Measurements from ENCODE around the gene CMIP.

CMIP gene

DNA sequence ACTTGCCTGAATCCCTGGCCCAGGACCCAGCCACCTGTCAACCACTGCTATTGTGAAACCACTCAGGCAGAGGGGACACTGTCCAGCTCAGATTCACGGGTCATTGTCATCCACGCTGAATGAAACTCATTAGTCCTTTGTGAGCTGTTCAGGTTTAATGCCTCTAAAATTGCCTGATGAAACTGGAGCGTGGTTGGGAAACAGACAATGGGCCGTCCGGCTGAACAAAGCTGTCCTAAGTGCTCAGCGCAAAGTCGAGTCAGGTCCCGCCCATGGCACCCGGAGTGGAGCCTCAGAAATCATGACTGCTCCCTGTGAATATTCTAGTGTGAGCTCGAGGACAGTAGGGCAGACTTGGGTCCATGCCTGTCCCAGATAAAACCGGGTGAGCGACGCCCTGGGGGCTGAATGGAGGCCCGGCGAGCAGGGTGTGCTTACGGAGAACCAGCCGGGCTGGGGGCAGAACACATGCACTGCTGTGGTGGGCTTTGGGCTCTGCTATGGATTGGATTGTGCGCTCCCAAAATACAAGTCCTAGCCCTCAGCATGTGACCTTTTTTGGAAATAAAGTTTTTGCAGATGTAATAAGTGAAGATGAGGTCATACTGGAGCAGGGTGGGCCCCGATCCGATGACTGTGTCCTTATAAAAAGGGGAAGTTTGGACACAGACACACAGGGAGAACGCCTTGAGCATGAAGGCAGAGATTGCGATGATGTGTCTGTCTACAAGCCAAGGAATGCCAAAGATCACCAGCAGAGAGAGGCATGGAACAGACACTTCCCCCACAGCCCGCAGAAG lies 12.9 kb upstream of the CMIP start:
- Histone ChIP-seq H3K9ac (peak overlapping the region in 1 of 11 experiments; percentile 21; a peak in 2 of 22 replicates), H3K27ac (peak overlapping the region in 9 of 11 experiments; percentile 35 to 78 (median 61); a peak in 13 of 22 replicates), H3K27me3 (no peaks in the 10 kb centered on the region), H3K9me3 (replicated peaks in 1 of 11) (peaks cover 0 to 5% (median 0%) of the 10 kb centered on the region in 11 experiments; a peak in 3 of 22 replicates), H3K36me3 (no peaks in the 10 kb centered on the region), H3K4me3 (no peak overlapping the region), H3K4me1 (peaks cover 34 to 47% (median 43%) of the 10 kb centered on the region in 10 experiments), H4K20me1 (no peaks in the 10 kb centered on the region), H3K4me2 (peak overlapping the region; percentile 53 to 88 (median 73))
- no peak for TF ChIP-seq Cebpa-rat (IDR thresholded peaks at IDR 0.05)

DNA sequence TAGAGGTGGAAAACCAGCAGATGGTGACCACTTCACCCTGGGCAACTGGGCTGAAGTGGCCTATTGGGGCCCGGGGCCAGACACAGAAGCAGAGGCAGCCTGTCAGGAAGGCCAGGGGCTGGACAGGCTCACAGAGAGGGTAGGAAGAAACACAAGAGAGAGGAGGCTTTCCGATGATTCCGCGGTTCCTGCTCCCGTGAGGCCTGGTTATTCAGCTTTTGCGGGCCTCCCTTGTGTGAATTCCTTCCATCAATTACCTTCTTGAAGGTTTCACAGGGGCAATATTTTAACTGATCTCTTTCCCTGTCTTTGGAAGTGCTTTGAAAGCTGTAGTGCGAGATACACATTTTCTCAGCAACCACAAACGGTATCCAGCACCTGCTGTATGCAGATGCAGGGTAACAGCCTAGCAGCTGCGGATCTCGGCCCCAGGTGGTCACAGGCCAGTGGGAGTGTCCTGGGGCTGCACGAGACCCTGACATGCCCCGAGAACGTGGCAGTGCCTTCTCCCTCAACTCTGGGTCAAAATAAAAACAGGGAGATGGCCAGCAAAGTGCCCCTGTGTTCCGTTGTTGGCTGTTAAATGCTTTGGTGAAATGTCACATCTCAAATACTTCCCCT lies 11.6 kb upstream of the CMIP start:
- Histone ChIP-seq H3K9ac (peak overlapping the region; percentile 21 to 73 (median 56); a peak in 19 of 22 replicates), H3K4me2 (peak overlapping the region; percentile 53 to 88 (median 73))
- no peak for TF ChIP-seq Cebpa-rat (IDR thresholded peaks at IDR 0.05)

DNA sequence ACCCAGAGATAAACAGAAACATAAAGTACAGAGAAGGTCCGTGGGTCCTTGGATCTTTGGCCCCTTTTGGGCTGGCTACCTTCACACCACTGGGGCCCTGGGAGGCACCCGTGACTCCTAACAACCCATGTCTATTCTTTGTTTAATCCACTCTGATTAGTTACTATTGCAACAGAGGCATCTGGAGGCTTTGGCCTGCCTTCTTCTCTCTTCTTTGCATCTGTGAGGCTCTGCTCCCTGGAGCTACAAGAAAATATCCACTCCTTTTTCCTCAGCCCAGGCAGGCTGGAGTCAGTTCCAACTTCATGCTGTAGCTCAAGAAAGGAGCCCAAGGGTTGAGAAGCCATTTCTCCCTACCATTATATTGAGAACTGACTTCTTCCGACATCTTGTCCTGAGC lies 9.5 kb upstream of the CMIP start:
- no peak for TF ChIP-seq Cebpa-rat (IDR thresholded peaks at IDR 0.05)
- no peak overlapping the region for H3K4me3 ChIP-seq
- H3K4me1 ChIP-seq, result peaks cover 48 to 57% (median 53%) of the 10 kb centered on the region in 10 experiments
- no peaks in the 10 kb centered on the region for H3K36me3 ChIP-seq
- H4K20me1 ChIP-seq, result no peaks in the 10 kb centered on the region
- H3K4me2 ChIP-seq, result peak overlapping the region in 2 of 11 experiments; percentile 1 to 11; a peak in 1 of 22 replicates
- no peak overlapping the region for H3K9ac ChIP-seq
- H3K27ac ChIP-seq, result no peak overlapping the region
- H3K9me3 ChIP-seq (replicated peaks in 1 of 11), result no peaks in the 10 kb centered on the region
- H3K27me3 ChIP-seq, result no peaks in the 10 kb centered on the region

More for the DNA sequence above, 11.6 kb upstream of the CMIP start:
- H3K27ac ChIP-seq, result peak overlapping the region; percentile 18 to 78 (median 60); a peak in 21 of 22 replicates
- H4K20me1 ChIP-seq, result no peaks in the 10 kb centered on the region
- no peaks in the 10 kb centered on the region for H3K36me3 ChIP-seq
- H3K9me3 ChIP-seq (replicated peaks in 1 of 11), result no peaks in the 10 kb centered on the region
- H3K4me3 ChIP-seq, result peak overlapping the region in 1 of 10 experiments; percentile 3; a peak in 1 of 20 replicates
- no peaks in the 10 kb centered on the region for H3K27me3 ChIP-seq
- H3K4me1 ChIP-seq, result peaks cover 44 to 54% (median 52%) of the 10 kb centered on the region in 10 experiments

- H3K4me1 ChIP-seq, result peaks cover 48 to 57% (median 53%) of the 10 kb centered on the region in 10 experiments
- no peaks in the 10 kb centered on the region for H3K36me3 ChIP-seq
- no peak overlapping the region for H3K4me3 ChIP-seq
- no peaks in the 10 kb centered on the region for H3K27me3 ChIP-seq
- no peak overlapping the region for H3K27ac ChIP-seq
- H3K9me3 ChIP-seq (replicated peaks in 1 of 11), result no peaks in the 10 kb centered on the region
- no peak for TF ChIP-seq Cebpa-rat (IDR thresholded peaks at IDR 0.05)
- H4K20me1 ChIP-seq, result no peaks in the 10 kb centered on the region
- no peak overlapping the region for H3K4me2 ChIP-seq
- no peak overlapping the region for H3K9ac ChIP-seq
Observed at GRCh38 chr16:81435567-81435966, 9.0 kb upstream of the CMIP start.

GRCh38 chr16:81436386-81436785 lies 8.2 kb upstream of the CMIP start:
- Histone ChIP-seq H3K4me3 (no peak overlapping the region), H3K36me3 (no peaks in the 10 kb centered on the region), H3K27ac (no peak overlapping the region), H3K9ac (no peak overlapping the region), H3K27me3 (no peaks in the 10 kb centered on the region), H3K9me3 (replicated peaks in 1 of 11) (no peaks in the 10 kb centered on the region), H3K4me1 (peaks cover 41 to 52% (median 48%) of the 10 kb centered on the region in 10 experiments), H3K4me2 (no peak overlapping the region), H4K20me1 (no peaks in the 10 kb centered on the region)
- no peak for TF ChIP-seq Cebpa-rat (IDR thresholded peaks at IDR 0.05)

DNA sequence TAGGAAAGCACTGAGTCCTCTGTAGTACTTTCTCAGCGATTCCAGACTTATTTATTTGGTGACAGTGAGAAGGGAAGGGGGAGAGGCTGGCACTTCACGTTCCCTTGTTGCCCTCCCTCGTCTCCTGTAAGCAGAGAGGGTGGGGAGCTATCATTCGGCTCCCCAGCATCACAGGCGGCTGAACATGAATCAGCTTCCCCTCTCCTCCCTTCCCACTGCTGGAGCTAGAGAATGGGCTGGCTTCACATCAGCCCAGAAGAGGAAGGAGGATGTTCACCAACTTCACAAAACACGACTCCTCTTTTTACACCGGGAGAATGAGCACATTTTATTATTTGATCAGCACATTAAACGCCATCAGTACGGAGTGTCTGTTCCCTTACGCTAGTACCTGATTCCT lies 6.7 kb upstream of the CMIP start:
- H3K27ac ChIP-seq, result peak overlapping the region in 3 of 11 experiments; percentile 10 to 40 (median 38); a peak in 5 of 22 replicates
- no peak for TF ChIP-seq Cebpa-rat (IDR thresholded peaks at IDR 0.05)
- peak overlapping the region in 4 of 11 experiments; percentile 11 to 46 (median 28); a peak in 5 of 22 replicates for H3K9ac ChIP-seq
- H3K4me1 ChIP-seq, result peaks cover 27 to 42% (median 35%) of the 10 kb centered on the region in 10 experiments
- peak overlapping the region; percentile 19 to 80 (median 56) for H3K4me2 ChIP-seq
- no peak overlapping the region for H3K4me3 ChIP-seq
- H4K20me1 ChIP-seq, result no peaks in the 10 kb centered on the region
- H3K27me3 ChIP-seq, result no peaks in the 10 kb centered on the region
- no peaks in the 10 kb centered on the region for H3K9me3 ChIP-seq (replicated peaks in 1 of 11)
- no peaks in the 10 kb centered on the region for H3K36me3 ChIP-seq

GRCh38 chr16:81440888-81441761 lies 3.5 kb upstream of the CMIP start:
- H3K36me3 ChIP-seq, result no peaks in the 10 kb centered on the region
- H3K9ac ChIP-seq, result no peak overlapping the region
- H3K4me2 ChIP-seq, result no peak overlapping the region
- no peaks in the 10 kb centered on the region for H3K27me3 ChIP-seq
- no peak for TF ChIP-seq Cebpa-rat (IDR thresholded peaks at IDR 0.05)
- H3K9me3 ChIP-seq (replicated peaks in 1 of 11), result no peaks in the 10 kb centered on the region
- no peak overlapping the region for H3K4me3 ChIP-seq
- H3K4me1 ChIP-seq, result peaks cover 26 to 42% (median 31%) of the 10 kb centered on the region in 10 experiments
- H4K20me1 ChIP-seq, result peaks cover 0 to 3% (median 0%) of the 10 kb centered on the region in 11 experiments; a peak in 2 of 22 replicates
- no peak overlapping the region for H3K27ac ChIP-seq

GRCh38 chr16:81442220-81442915 lies 2.2 kb upstream of the CMIP start:
- H3K4me3 ChIP-seq, result no peak overlapping the region
- H4K20me1 ChIP-seq, result peaks cover 10 to 15% (median 11%) of the 10 kb centered on the region in 11 experiments; a peak in 20 of 22 replicates
- H3K9ac ChIP-seq, result no peak overlapping the region
- TF ChIP-seq Cebpa-rat (IDR thresholded peaks at IDR 0.05), result no peak
- H3K36me3 ChIP-seq, result peaks cover 0 to 9% (median 3%) of the 10 kb centered on the region in 11 experiments; a peak in 11 of 22 replicates
- no peak overlapping the region for H3K27ac ChIP-seq
- no peaks in the 10 kb centered on the region for H3K27me3 ChIP-seq
- no peaks in the 10 kb centered on the region for H3K9me3 ChIP-seq (replicated peaks in 1 of 11)
- H3K4me2 ChIP-seq, result peak overlapping the region in 4 of 11 experiments; percentile 5 to 90 (median 48); a peak in 4 of 22 replicates
- peaks cover 31 to 45% (median 38%) of the 10 kb centered on the region in 10 experiments for H3K4me1 ChIP-seq
